Rectal smooth muscle tissue (tissue), 1 donor: ENCODE data around the gene HOXA11.
A peak's percentile ranks its signal among the peaks of the same experiment; 100 is the strongest.

Experiments
- H3K27ac ChIP-seq: one replicate; pipeline ENCODE4 v1.7.0; 2013; ENCODE audit warnings: low read depth, low read length, inconsistent platforms
- H3K27me3 ChIP-seq: one replicate; pipeline ENCODE4 v1.7.0; 2013; ENCODE audit warnings: low read length; ENCODE audit not compliant: control insufficient read depth, insufficient read depth
- H3K36me3 ChIP-seq: one replicate; pipeline ENCODE4 v1.7.0; 2013; ENCODE audit warnings: low read length; ENCODE audit not compliant: control insufficient read depth, insufficient read depth
- H3K4me1 ChIP-seq: one replicate; pipeline ENCODE4 v1.7.0; 2013; ENCODE audit warnings: low read length; ENCODE audit not compliant: control insufficient read depth, insufficient read depth
- H3K4me3 ChIP-seq: one replicate; pipeline ENCODE4 v1.7.0; 2013; ENCODE audit warnings: low read length
- H3K9ac ChIP-seq: one replicate; pipeline ENCODE4 v1.7.0; 2013; ENCODE audit warnings: low read length

The HOXA11 gene

DNA sequence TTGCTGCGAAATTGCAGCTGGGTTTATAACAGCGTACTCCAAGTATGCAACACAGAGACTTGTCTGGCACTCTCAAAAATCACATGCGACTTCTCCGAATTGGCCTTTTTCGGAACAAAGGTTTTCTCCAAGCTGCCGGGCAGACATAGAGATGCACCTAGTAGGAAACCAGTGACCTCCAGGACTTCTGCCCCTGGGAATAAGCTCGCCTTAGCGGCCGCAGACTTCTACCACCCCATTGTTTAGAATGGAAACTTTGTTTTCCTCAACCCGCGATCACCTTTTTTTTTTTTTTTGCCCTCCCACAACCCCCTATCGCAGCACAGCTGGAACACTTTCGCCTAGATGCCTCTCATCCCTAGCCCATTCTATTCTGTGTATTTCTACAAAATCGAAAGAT, 6.0 kb downstream of the HOXA11 start:
- peak overlapping the region; percentile 76 for H3K9ac ChIP-seq
- H3K27me3 ChIP-seq: peaks cover 5% of the 10 kb centered on the region
- H3K4me3 ChIP-seq: peak overlapping the region; percentile 78
- H3K36me3 ChIP-seq: no peaks in the 10 kb centered on the region
- H3K4me1 ChIP-seq: peaks cover 19% of the 10 kb centered on the region
- peak overlapping the region; percentile 96 for H3K27ac ChIP-seq

DNA sequence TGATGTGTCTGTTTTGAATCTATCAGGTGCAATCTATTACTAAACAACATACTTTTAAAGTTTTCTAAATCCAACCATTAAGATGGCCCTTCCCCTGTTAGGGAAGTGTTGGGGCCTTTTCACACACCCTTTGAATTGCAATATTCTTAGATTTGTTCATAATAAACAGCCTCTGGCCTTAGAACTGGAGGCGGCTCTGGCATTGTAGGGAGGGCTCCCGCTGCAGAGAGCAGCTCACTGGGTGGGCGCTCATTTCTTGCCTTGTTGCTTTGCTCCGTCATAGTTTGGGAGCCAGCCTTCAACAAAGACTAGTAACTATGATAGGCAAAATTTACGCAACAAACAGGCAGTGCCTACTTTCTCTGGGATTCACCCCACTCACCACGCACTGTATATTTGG, 6.7 kb downstream of the HOXA11 start:
- Histone ChIP-seq H3K27me3 (peaks cover 5% of the 10 kb centered on the region), H3K4me3 (peak overlapping the region; percentile 78)

DNA sequence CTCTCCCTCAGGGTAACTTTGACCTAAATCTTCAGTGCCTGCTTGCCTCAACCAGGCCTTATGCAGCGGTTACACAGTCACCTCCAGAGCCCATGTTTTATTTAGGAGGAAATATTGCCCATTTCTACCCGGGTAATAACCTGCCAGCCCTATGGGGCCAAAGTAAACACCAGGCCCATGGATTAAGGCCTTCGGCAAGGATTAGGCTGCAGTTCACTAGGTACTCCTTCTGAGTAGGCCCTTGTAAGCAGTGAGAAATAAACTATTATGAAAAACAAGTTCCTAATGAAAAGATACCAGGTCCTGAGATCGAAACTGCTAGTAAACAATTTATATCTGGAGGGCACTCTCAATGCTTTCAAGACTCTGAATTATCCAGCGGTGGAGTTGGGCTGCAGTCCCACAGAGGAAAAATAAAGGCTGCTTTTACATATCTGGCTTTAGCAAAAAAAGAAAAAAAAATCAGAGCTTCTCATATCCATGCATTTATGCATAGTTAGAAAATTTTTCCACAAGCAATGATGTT, 7.2 kb downstream of the HOXA11 start:
- Histone ChIP-seq H3K27ac (peak overlapping the region; percentile 96), H3K4me1 (peaks cover 19% of the 10 kb centered on the region), H3K4me3 (peak overlapping the region; percentile 78), H3K9ac (peak overlapping the region; percentile 76), H3K27me3 (peaks cover 8% of the 10 kb centered on the region), H3K36me3 (no peaks in the 10 kb centered on the region)

More for the DNA sequence above, 6.7 kb downstream of the HOXA11 start:
- peaks cover 19% of the 10 kb centered on the region for H3K4me1 ChIP-seq
- H3K36me3 ChIP-seq: no peaks in the 10 kb centered on the region
- peak overlapping the region; percentile 96 for H3K27ac ChIP-seq
- peak overlapping the region; percentile 76 for H3K9ac ChIP-seq

- Histone ChIP-seq H3K27ac (peak overlapping the region; percentile 96), H3K4me3 (peak overlapping the region; percentile 78), H3K4me1 (peaks cover 16% of the 10 kb centered on the region), H3K36me3 (no peaks in the 10 kb centered on the region), H3K27me3 (peaks cover 9% of the 10 kb centered on the region), H3K9ac (peak overlapping the region; percentile 76)
Measured at GRCh38 chr7:27176962-27177794, 7.9 kb downstream of the HOXA11 start.

- Histone ChIP-seq H3K27me3 (peaks cover 9% of the 10 kb centered on the region), H3K9ac (peak overlapping the region; percentile 55), H3K36me3 (no peaks in the 10 kb centered on the region), H3K27ac (peak overlapping the region; percentile 96), H3K4me3 (peak overlapping the region; percentile 78), H3K4me1 (peaks cover 12% of the 10 kb centered on the region)
Measured at GRCh38 chr7:27176524-27176845, 8.5 kb downstream of the HOXA11 start.

DNA sequence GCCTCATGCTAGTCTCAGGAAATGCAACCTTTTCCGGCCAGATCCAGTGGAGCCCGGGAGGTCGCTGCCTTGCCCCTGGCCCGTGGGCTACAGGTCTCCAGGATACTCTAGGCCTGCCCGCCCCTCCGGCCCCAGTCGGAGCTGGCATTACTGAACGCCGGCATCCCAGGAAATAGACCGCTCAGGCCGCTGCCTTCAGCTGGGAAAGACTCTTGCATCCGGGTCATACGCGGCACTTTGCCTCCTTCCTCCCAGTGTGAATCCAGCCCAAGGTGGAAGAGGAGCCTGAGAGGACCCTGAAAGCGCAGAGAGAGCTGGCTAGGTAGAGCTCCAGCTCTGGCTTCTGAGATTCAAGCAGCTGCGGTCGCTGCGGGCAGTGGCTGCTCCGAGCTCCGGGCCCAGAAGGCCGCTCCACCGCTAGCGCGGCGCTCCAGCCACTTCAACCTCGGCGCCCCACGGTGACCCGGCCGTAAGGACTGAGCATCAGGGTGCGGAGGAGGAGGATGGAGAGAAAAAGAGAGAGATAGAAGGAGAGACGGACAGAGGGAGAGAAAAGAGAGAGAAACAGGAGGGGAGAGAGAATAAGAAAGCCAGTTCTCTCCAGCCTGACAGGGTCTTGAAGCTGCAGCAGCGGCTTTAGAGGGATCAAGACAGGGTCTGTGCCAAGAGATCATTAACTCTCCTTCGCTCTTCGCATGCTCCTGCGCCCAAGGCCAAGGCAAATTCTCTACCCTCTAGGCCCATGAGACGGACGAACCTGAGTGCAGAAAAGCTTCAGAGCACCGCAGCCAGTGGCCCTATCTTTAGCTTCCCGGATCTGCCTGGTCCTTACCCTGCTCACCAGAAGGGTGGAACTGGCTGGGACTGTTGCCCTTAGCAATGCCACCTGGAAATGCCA, 9.2 kb downstream of the HOXA11 start:
- Histone ChIP-seq H3K36me3 (no peaks in the 10 kb centered on the region), H3K27me3 (peaks cover 9% of the 10 kb centered on the region), H3K4me1 (peaks cover 10% of the 10 kb centered on the region), H3K9ac (peak overlapping the region; percentile 55), H3K27ac (peak overlapping the region; percentile 96), H3K4me3 (peak overlapping the region; percentile 78)

GRCh38 chr7:27174874-27175625, 10.0 kb downstream of the HOXA11 start:
- Histone ChIP-seq H3K27me3 (peaks cover 9% of the 10 kb centered on the region), H3K36me3 (no peaks in the 10 kb centered on the region), H3K9ac (peak overlapping the region; percentile 55), H3K4me1 (peaks cover 5% of the 10 kb centered on the region), H3K4me3 (peak overlapping the region; percentile 78), H3K27ac (peak overlapping the region; percentile 96)

- H3K9ac ChIP-seq: peak within 1 kb of the TSS; percentile 81
- peaks cover 5% of the 10 kb centered on the region for H3K4me1 ChIP-seq
- no peaks in the 10 kb centered on the region for H3K36me3 ChIP-seq
- H3K4me3 ChIP-seq: peak within 1 kb of the TSS; percentile 78
- peak within 1 kb of the TSS; percentile 96 for H3K27ac ChIP-seq
- H3K27me3 ChIP-seq: peaks cover 6% of the 10 kb centered on the region
Measured at GRCh38 chr7:27173956-27174873, 10.8 kb downstream of the HOXA11 start, which contains the start of gene HOXA10. Gene HOXA10, minus strand, starts transcription at chr7:27174320. Its CDS starts 14 bp downstream, at chr7:27174306.

DNA sequence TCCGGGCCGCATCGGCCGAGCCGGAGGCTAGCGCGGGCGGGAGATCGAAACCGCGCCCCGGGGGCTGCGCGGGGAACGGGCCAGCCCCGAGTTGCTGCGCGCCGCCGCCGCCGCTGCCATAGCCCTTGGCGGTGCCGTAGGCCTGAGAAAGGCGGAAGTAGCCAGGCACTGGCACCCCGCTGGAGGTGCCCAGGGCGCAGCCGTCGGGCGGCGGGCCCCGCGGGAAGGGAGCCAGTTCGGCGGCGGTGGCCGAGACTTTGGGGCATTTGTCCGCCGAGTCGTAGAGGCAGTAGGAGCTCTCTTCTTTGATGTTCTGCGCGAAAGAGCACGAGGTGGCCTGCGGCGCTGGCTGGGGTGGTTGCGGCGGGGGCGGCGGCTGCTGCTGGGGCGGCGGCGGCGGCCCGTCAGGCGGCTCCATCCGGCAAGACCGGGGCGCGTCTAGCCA, 11.5 kb downstream of the HOXA11 start:
- peaks cover 5% of the 10 kb centered on the region for H3K4me1 ChIP-seq
- H3K9ac ChIP-seq: peak overlapping the region; percentile 81
- peaks cover 6% of the 10 kb centered on the region for H3K27me3 ChIP-seq
- peak overlapping the region; percentile 78 for H3K4me3 ChIP-seq
- H3K36me3 ChIP-seq: no peaks in the 10 kb centered on the region
- peak overlapping the region; percentile 96 for H3K27ac ChIP-seq

DNA sequence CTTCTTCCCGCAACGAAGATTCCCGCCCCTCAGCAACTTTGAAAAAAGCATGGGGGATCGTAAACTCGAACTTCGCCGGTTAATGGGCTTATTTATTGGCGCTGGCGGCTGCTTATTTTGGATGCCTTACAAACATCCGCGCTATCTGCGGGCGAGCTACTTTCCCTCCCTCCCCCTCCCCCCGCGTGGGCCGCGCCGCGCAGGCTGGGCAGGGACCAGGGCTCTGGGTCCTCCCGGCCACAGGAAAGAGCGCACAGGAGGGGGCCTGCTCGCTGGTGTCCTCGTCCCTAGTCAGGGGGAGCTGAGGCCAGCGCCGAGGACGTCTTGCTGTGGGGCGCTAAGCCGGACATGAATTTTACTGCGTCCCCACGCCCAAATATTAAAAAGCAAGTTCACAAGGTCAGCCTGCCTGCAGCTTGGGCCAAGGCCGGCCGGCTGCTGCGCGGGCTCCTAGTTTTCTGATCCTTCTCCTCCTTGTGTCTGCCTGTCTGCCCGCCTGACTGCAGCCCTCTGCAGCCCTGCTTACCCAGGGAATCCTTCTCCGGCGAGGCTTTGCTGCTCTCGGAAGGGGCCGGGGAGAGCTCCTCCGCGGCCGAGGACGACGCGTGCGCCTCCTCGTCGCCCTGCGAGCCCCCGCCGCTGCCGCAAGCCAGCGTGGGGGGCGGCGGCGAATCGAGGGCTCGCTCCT, 12.1 kb downstream of the HOXA11 start:
- Histone ChIP-seq H3K4me1 (peaks cover 5% of the 10 kb centered on the region), H3K27me3 (peaks cover 6% of the 10 kb centered on the region), H3K36me3 (no peaks in the 10 kb centered on the region), H3K27ac (peak overlapping the region; percentile 96), H3K9ac (peak overlapping the region; percentile 81), H3K4me3 (peak overlapping the region; percentile 78)
